GM10248 (cell line): Measurements from ENCODE around the gene NFKBIZ.

Experiments used
- CTCF ChIA-PET: fragments of 300-600 bp; sonication (Branson Sonifier 250); formaldehyde crosslinking; extraction: SDS; loops from one replicate; lab custom pipeline; 2021; ENCODE audit warnings: antibody characterized with exemption; lab: Yijun Ruan, JAX
- POLR2A ChIA-PET: fragments of 350-650 bp; sonication (Branson Sonifier 250); formaldehyde crosslinking; extraction: SDS; loops from one replicate; lab custom pipeline; 2020; ENCODE audit warnings: antibody characterized with exemption; lab: Yijun Ruan, JAX
- DNase-seq: peaks from one replicate; pipeline ENCODE4 v3.0.0; 2012; ENCODE audit errors: extremely low spot score
- TF ChIP-seq, protein P1 (sequence below): IDR thresholded peaks from 2 replicates; pipeline ENCODE4 v1.5.1; 2012; ENCODE audit warnings: mild to moderate bottlenecking, low read depth; ENCODE audit errors: extremely low read depth, missing control alignments, control extremely low read depth

The NFKBIZ gene, protein sequence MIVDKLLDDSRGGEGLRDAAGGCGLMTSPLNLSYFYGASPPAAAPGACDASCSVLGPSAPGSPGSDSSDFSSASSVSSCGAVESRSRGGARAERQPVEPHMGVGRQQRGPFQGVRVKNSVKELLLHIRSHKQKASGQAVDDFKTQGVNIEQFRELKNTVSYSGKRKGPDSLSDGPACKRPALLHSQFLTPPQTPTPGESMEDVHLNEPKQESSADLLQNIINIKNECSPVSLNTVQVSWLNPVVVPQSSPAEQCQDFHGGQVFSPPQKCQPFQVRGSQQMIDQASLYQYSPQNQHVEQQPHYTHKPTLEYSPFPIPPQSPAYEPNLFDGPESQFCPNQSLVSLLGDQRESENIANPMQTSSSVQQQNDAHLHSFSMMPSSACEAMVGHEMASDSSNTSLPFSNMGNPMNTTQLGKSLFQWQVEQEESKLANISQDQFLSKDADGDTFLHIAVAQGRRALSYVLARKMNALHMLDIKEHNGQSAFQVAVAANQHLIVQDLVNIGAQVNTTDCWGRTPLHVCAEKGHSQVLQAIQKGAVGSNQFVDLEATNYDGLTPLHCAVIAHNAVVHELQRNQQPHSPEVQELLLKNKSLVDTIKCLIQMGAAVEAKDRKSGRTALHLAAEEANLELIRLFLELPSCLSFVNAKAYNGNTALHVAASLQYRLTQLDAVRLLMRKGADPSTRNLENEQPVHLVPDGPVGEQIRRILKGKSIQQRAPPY

DNA sequence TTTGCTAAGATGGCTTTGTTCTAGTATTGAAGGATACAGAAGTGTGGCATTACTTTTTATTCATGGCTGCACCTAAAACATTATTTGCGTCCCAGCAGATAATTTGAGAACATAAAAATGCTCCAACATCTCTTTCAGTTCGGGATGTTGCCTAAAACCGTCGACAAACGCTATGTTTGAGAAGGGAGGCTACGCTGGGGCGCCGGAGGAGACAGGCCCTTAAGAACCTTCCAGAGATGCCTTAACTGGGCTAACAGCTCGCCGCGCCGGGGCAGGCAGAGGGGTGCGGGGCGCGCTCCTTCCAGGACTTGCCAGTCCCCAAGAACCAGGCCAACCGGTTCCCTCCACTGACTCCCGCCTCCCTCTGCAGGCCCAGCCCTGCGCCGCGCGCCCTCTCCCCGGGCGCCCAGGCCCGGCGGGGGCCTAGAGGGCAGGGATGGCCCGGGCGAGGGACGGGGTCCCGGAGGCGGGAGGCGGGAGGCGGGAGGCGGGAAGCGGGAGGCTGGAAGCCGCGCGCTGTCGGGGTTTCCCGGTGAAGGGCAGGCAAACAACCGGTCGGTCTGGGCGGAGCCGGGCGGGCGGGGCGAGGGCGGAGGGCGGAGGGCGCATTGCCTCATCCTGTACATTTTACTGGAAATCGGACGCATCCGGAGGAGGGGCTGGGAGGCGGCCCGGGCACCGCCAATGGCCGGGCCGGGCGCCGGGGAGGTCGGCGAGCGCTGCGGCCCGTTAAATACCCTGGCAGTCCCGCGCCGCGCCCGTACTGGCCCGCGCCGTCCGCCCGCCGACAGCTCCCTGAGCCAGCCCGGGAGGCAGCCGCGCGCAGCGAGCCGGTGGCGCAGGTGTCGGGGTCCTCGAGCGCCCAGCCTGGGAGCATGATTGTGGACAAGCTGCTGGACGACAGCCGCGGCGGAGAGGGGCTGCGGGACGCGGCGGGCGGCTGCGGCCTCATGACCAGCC lies at the start of gene NFKBIZ:
TSS of gene NFKBIZ (plus strand) at position 761 of the 960 bp plus-strand sequence. CDS start at position 876, 115 bp downstream.
- CTCF ChIA-PET: interaction anchor here (0.6 to 2.5 kb wide), 9 partner anchors 10 to 380 kb away, joined by 3 to 7 read pairs (median 4); no protein-coding TSS in a partner anchor
- peak; percentile 95 for DNase-seq
- TF ChIP-seq, protein P1, sequence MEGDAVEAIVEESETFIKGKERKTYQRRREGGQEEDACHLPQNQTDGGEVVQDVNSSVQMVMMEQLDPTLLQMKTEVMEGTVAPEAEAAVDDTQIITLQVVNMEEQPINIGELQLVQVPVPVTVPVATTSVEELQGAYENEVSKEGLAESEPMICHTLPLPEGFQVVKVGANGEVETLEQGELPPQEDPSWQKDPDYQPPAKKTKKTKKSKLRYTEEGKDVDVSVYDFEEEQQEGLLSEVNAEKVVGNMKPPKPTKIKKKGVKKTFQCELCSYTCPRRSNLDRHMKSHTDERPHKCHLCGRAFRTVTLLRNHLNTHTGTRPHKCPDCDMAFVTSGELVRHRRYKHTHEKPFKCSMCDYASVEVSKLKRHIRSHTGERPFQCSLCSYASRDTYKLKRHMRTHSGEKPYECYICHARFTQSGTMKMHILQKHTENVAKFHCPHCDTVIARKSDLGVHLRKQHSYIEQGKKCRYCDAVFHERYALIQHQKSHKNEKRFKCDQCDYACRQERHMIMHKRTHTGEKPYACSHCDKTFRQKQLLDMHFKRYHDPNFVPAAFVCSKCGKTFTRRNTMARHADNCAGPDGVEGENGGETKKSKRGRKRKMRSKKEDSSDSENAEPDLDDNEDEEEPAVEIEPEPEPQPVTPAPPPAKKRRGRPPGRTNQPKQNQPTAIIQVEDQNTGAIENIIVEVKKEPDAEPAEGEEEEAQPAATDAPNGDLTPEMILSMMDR: no peak
- POLR2A ChIA-PET: interaction anchor here (0.6 to 3.3 kb wide), 49 partner anchors 10 to 376 kb away, joined by 3 to 54 read pairs (median 4); partner anchors contain the start of genes CEP97 and RPL24

DNA sequence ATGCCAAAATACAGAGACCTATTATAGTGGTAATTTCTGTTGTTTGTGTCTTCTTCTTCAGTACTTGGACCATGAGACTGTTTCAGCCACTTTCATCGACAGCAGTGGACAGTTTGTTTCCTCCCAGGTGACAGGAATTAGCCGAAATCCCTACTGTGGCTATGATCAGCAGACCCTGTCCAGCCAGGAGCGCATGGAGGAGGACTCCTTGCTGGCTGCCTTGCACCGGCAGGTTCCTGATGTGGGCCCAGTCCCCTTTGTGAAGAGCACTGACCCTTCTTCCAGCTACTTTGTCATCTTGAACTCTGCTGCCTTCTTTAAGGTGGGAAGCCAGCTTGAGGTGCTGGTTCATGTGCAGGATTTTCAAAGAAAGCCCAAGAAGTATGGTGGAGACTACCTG lies 48.1 kb upstream of the NFKBIZ start:
- DNase-seq: no peak
- TF ChIP-seq, protein P1: no peak
- POLR2A ChIA-PET: no interaction called here
- CTCF ChIA-PET: interaction anchor here (0.9 to 16.3 kb wide), 8 partner anchors 9 to 425 kb away, joined by 3 to 443 read pairs (median 14); no protein-coding TSS in a partner anchor

DNA sequence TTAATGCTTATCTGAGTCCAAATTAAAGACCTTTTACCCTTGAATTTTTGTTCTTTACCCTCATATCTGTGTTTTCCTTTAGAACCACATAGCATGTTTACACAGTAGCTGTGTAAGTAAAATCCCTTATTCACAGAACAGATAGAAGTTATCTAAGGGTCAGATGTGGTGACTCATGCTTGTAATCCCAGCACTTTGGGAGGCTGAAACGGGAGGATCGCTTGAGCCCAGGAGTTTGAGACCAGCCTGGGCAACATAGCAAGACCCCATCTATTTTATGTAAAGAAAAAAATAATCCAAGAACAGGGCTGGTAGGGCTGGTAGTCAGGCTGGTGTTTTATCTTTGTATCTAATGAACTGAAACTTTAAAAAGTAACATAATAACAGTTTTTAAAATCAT lies 47.1 kb upstream of the NFKBIZ start:
- ChIA-PET POLR2A (no interaction called here), CTCF (interaction anchor here (0.7 to 16.3 kb wide), 28 partner anchors 8 to 737 kb away, joined by 3 to 443 read pairs (median 7); partner anchors contain the start of genes CEP97 and NXPE3)
- no peak for DNase-seq
- TF ChIP-seq, protein P1: no peak

DNA sequence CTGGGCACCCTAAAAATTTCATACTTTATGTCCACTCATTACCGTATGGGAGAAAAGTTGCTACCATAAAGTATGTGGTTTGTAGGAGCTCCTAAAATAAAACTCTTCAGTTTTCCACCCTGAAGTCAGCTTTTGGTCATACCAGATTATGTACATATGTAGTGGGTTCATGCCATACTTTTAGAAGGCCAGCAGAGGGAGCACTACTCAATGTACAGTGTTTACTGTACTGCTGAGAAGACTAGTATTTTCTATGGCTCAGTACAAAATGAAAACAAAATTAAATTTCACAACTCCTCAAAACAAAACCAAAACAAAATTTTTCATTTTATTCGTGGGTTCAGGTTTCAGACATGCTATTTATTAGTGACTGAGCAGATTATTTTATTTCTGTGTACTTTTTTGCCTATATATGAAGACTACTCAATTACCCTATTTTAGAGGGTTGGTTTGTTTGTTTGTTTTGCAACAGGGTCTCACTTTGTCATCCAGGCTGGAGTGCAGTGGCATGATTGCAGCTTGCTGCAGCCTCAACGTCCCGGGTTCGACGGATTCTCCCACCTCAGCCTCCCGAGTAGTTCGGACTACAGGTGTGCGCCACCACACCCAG lies 46.0 kb upstream of the NFKBIZ start:
- ChIA-PET POLR2A (interaction anchor here (0.6 kb wide), 1 partner anchor 46 kb away, joined by 3 read pairs; the partner anchor contains the start of gene NFKBIZ), CTCF (interaction anchor here (0.6 to 16.3 kb wide), 43 partner anchors 8 to 739 kb away, joined by 3 to 443 read pairs (median 4); partner anchors contain the start of gene NXPE3)
- TF ChIP-seq, protein P1: peak; percentile 79
- DNase-seq: peak; percentile 67

DNA sequence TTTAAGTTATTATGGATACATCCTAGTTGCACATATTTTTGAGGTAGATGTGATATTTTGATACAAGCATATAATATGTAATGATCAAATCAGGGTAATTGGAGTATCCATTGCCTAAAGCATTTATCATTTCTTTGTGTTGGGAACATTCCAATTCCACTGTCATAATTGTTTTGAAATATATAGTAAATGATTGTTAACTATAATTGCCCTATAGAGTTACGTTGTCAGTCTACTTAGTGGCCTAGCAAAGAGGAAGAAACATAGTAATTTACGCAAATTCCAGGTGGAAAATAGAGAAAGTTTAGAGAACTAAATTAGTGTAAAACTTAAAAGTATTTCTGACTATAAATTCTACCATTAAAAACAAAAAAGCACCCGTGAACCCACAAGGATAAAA lies 45.4 kb upstream of the NFKBIZ start:
- POLR2A ChIA-PET: no interaction called here
- no peak for DNase-seq
- CTCF ChIA-PET: interaction anchor here (1.3 to 16.3 kb wide), 12 partner anchors 7 to 738 kb away, joined by 4 to 443 read pairs (median 12); partner anchors contain the start of gene NXPE3
- TF ChIP-seq, protein P1: no peak
